Stimulated activated CD4-positive, alpha-beta T cell treated with anti-CD3 and anti-CD28 coated beads, Interleukin-1b, Interleukin-23, amount 100 ng/mL, for 4 hours (primary cell): ENCODE data around the gene CXCR5.
A peak's percentile ranks its signal among the peaks of the same experiment; 100 is the strongest.

Source experiments
- DNase-seq, 2 donors: peaks; one replicate each; pipeline ENCODE4 v3.0.0-alpha.2; 2020; ENCODE audit warnings: low read depth in 2 of 2

Gene CXCR5

GRCh38 chr11:118876286-118876685 lies 7.4 kb upstream of the CXCR5 start:
- DNase-seq, result no peak

- DNase-seq, result no peak
These were observed 6.1 kb upstream of the CXCR5 start for GRCh38 chr11:118877487-118878162.

- DNase-seq, result no peak
These were observed 5.5 kb upstream of the CXCR5 start for GRCh38 chr11:118878163-118878563.

GRCh38 chr11:118881228-118881627 lies 2.5 kb upstream of the CXCR5 start:
- no peak for DNase-seq

GRCh38 chr11:118882491-118882890 lies 1.2 kb upstream of the CXCR5 start:
- DNase-seq, result no peak

- DNase-seq, result no peak
These were observed 706 bp upstream of the CXCR5 start for GRCh38 chr11:118883004-118883367.

- no peak for DNase-seq
These were observed 1.2 kb downstream of the CXCR5 start for GRCh38 chr11:118884875-118885274.

GRCh38 chr11:118885319-118885718 lies 1.6 kb downstream of the CXCR5 start:
- no peak for DNase-seq

- DNase-seq, result no peak
These were observed 2.3 kb downstream of the CXCR5 start for GRCh38 chr11:118885831-118886565.

- no peak for DNase-seq
These were observed 3.0 kb downstream of the CXCR5 start for GRCh38 chr11:118886681-118887111.

- no peak for DNase-seq
These were observed 3.5 kb downstream of the CXCR5 start for GRCh38 chr11:118887206-118887605.

- DNase-seq, result no peak
These were observed 4.7 kb downstream of the CXCR5 start for GRCh38 chr11:118888398-118888797.

- DNase-seq, result no peak
These were observed 6.1 kb downstream of the CXCR5 start for GRCh38 chr11:118889797-118890196.

- DNase-seq, result no peak
These were observed 8.8 kb downstream of the CXCR5 start for GRCh38 chr11:118892514-118892913.

- no peak for DNase-seq
These were observed 9.3 kb downstream of the CXCR5 start for GRCh38 chr11:118892964-118893363.

GRCh38 chr11:118893662-118894061 lies 10.0 kb downstream of the CXCR5 start:
- DNase-seq, result no peak

- DNase-seq, result no peak
These were observed 10.5 kb downstream of the CXCR5 start for GRCh38 chr11:118894192-118894591.

GRCh38 chr11:118895093-118896039 lies 11.7 kb downstream of the CXCR5 start:
- peak; percentile 59 to 60 for DNase-seq

GRCh38 chr11:118896472-118896913 lies 12.8 kb downstream of the CXCR5 start:
- no peak for DNase-seq

GRCh38 chr11:118896921-118897591 lies 13.4 kb downstream of the CXCR5 start:
- DNase-seq, result no peak

- DNase-seq, result no peak
These were observed 14.1 kb downstream of the CXCR5 start for GRCh38 chr11:118897721-118898310.
